ENCODE measurements around the gene AMDHD2.

GRCh38 chr16:2470603-2471015 lies 49.6 kb upstream of the AMDHD2 start:
- no peak for TF ChIP-seq CTCF (IDR thresholded peaks at IDR 0.05)
- TF ChIP-seq POLR2A (IDR thresholded peaks at IDR 0.05), result no peak
